Activated CD8-positive, alpha-beta memory T cell treated with anti-CD3 and anti-CD28 coated beads for 24 hours (primary cell): ENCODE measurements around the gene PLCE1.

ENCODE experiments used
- DNase-seq: peaks from one replicate; pipeline ENCODE4 v3.0.0-alpha.2; 2020

The PLCE1 gene

DNA sequence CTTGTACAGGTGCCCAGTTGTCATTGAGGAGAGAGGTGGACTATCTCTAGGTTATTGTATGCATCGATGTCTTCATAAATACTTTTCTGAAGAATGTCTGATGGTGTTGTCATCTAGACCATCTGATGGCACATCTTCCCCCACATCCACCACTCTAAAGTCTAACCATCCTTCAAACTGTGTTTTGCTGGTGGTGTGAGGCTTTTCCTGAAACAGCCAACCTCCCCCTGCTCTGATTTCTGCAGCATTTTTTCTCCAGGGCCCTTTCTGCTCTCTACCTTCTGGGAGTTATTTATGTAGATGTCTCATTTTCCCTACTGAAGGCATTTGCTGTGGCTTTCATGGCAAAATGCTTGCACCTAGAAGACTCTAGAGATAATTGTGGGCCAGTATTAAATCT is 1.5 kb downstream of the PLCE1 start:
- no peak for DNase-seq

DNA sequence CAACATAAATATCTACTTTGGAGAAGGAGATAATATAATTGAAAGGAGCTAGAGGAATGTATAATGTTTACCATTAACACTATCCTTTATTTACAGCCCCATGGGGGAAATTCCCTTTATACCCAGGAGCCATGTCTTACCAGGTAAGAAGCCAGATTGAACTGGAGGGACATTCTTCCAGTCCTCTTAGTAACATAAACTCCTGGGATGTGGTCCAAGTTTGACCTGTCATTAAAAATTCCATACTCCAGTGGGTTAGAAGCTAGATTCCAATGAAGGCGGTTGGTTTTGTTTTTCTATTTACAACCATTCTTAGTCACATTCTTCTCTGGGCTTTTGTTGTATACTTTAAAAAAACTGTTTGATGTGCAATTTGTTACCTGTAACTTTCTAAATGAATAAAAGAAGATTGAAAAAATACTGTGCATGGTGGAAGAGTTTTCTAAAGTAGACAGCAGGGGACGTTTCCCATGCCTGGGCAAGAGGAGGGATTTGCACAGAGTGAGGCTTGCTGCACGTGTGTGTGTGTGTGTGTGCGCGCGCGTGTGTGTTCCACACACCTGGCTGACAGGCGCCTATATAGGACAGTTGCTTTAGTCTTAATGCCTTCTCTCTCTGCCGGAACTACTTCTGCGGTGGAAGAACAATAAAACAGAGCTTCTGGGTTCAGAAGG is 2.0 kb downstream of the PLCE1 start:
- no peak for DNase-seq

DNA sequence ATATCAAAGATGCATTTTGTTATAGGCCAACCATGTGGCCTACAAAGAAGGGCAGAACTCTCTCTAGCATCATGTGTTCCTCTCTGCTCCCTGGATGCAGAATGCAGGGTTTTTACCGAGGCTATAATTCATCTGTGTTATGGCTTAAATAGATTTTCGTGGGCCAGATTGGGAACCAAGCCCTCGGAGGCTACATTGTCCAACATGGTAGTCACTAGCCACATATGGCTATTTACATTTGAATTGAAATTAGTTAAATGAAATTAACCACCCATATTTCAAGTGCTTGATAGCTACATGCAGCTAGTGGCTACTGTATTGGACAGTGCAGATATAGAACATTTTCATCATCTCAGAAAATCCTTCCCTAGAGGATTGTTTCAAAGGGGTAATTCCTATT is 2.8 kb downstream of the PLCE1 start:
- no peak for DNase-seq

DNA sequence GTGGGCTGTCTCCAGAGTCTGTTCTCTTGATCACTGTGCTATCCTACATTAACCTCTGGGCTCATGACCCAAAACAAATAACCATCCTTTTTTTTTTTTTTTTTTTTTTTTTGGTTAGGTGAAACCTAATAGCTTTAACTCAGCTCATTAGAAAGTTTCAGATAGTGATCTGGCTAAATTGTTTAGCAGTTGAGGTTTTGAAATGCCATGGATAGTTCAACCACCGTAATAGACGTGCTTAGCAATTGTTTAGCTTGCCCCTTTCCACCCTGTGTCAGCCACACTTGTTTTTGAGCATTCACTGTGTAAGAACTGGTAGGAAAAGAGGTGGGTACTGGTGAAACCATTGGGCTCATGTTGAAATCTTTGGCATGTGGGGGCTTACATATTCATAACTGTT is 3.8 kb downstream of the PLCE1 start:
- DNase-seq = no peak

DNA sequence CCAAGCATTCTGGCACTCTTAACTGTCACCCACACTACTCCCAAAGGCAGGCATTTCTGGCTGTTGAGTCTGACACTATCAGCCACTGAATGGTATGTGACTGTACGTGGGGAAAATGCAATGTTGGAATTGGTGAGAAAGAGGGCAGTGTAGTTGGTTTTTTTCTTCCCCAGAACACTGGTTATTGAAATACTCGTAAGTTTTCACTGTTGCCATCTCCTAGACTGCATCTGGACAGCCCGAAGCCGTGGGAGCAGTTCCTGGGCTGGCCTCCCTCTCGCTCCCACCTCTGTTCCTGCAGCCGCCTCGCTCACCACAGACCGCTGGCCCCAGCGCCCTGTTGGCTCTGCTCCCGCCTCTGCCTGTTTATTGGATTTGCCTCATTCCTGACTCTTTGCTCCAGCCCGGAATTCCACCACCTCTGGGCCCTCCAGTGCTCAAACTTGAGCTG is 5.7 kb downstream of the PLCE1 start:
- no peak for DNase-seq

DNA sequence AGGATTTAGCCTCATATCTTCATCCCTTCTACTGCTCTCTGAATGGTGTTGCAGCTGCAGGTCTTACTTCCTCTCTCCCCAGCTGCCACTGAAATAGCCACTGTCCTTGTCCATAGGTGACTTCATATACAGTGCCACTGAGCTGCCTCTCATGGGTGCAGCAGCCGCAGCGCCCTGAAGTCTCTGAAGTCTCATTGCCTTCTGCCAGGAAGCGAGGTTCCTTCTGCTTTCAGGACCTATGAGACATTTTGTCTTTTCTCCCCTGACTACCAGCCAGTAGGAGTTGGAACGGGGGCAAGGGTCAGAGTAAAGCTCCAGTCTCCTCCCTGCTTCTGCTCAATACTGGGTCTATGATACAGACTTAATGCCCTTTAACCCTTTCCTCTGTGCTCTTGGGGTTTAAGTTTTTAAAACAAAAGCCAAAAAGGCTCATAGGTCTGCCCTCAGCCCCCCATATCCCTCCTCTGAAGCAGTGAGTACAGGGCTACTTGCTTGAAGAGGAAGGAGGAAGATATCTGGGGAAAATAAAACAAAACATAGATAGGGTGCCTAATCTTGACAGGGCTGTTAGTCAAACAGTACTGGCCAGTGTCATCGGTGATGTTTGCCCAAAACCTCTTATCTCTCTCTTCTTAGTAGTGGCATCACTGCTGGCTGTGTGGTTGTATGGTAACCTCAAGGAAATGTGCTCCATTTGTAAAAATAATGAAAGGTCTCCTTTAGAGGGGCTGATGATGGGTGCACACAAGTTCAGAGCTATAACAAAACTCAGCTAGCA is 7.1 kb downstream of the PLCE1 start:
- no peak for DNase-seq

DNA sequence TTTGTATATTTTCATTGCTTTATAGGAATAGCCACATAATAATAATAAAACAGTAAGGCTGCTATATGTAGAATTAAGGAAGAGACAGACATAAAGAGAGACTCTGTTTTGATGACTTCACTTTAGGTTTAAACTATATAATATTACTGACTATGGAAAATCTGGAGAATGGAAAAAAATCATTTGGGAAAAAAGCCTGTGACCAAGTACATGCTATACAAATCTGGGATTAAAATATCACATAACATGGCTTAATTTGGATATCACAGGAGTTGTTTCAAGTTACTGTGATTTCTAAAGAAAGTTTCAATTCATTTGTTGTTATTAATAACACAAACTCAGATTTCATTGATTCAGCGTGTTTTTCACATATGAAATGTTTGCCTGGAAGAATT is 7.7 kb downstream of the PLCE1 start:
- DNase-seq = no peak

DNA sequence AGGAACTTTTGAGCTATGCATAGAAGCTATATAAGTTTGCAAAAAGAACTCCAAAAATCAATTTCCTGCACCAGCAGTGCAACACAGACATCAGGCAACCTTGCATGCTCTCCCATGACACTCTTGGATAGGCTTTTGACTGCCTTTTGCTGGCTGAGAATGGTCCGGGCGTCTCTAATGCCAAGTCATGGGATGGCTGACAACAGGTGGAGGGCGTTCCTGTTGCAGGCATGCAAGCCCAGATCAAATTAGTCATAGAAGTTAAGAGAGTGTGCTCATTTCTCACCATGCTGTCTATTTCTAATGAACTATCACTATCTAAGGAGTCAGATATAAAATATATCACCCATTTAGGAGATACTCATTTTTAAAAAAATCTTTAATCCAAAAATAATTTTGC is 8.4 kb downstream of the PLCE1 start:
- no peak for DNase-seq

DNA sequence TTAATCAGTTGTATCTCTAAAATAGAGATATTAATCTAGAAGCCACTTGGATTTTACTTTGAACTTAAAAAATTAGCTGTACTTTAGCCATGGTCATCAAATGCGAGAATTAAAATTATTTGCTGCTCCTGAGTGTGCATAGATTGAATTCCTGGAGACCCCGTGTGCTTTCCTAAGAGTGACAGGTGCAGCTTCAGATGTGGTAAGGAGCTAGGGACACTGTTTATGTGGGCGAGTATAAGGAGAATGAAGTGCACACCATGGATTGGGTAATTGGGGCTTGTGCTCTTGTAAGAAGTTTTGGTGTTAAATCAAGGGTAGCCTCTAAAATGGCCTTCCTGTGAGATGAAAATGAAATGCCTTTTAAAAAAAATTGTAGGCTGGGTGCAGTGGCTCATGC is 9.8 kb downstream of the PLCE1 start:
- no peak for DNase-seq

DNA sequence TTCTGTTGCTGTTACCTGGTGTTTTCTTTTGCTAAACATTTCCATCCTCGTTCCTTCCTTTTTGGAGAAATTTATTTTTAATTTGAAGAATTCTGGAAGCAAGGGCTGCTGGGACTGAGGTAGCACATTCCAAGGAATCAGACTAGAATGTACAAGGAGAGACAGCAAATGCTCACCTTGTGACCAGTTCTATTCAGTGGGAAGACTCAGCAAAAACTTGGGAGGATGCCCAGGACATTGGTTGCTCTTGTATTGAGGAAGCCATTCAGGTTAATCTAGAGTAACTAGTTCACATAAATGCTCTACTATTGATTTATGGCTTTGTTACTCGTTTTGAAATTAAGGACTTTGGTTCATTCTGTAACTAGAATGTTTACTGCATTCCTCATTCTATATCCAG is 11.3 kb downstream of the PLCE1 start:
- DNase-seq = no peak

DNA sequence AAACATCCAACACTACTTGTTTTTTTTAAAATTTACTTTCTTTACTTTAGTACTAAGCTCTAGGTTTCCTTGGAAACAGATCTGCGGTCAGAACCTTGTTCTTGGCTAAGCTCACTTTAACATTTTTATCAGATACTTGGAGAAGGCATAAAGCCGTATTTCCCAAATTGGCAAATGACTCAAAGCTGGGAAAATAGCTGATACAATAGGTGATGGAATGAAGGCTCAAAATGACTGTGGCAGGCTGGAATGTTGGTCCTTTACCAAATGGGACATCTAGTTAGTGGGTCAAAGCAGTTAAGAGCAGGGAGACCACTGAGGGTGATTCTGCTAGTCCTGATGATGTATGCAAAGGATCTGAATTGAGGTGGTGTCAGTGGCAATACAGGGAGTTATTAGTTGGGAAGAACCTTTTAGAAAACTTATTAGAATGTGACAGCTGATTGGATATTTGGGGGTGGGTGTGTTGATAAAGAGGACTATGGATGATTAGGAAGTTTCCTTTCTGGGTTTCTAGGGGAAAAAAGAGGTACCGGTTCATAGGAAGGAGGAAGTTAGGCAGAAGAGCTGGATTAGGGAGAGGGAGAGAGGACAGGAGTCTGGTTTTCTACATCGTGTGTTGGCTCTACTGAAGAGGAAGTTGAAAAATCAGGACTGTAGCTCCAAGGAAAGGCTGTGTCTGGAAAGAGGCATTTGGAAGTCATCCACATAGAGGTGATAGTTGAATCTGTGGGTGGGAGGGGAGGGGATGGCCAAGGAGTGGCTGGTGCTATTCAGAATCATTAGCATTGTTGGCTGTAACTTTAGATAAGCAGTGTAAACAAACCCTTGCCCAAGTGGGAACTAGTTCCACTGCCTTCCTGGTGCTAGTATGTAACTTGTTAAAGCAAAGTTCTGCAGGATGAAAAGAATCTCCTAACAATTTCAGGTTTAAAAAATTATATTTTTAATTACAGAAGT is 13.1 kb downstream of the PLCE1 start:
- DNase-seq = no peak

DNA sequence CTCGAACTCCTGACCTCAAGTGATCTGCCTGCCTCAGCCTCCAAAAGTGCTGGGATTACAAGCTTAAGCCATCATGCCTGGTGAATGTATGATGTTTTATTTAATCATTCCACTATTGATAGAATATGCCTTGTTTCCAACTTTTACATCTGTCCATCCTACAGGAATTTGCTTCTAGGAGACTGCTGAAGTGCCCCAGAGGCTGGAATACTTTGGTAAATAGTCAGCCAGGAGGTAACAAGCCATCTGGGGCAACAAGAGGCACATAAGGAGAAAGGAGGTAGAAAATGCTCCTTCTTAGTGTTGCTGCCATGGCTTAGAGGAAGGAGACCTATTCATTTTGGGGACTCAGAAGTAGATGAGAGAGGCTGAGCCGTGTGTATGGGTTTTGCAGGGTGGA is 14.8 kb downstream of the PLCE1 start:
- DNase-seq = no peak

DNA sequence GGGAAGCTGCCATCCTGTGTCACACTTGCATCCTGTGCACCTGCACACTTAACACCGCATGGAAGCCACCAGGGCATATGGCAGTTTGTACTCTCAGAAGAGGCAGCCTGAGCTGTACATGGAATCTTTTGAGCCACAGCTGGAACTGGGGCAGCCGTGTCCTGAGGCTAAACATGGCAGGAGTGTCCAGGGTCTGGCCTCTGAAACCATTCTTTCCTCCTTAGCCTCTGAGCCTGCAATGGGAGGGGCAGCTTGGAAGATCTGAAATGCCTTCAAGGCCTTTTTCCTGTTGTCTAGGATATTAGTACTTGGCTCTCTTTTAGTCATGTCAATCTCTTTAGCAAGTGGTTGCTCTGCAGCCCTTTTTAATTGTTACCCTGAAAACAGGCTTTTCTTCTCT is 16.4 kb downstream of the PLCE1 start:
- DNase-seq = no peak

DNA sequence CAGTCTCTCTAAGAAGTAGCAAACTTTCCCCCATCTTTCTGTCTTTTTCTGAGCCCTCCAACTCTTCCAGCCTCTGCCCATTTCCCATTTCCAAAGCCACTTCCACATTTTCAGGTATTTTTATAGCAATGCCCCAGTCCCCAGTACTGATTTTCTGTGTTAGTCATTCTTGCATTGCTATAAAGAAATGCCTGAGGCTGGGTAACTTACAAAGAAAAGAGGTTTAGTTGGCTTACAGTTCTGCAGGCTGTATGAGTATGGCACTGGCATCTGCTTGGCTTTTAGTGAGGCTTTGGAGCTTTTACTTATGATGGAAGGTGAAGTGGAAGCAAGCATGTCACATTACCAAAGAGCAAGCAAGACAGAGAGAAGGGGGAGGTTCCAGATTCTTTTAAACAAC is 17.2 kb downstream of the PLCE1 start:
- DNase-seq = no peak

DNA sequence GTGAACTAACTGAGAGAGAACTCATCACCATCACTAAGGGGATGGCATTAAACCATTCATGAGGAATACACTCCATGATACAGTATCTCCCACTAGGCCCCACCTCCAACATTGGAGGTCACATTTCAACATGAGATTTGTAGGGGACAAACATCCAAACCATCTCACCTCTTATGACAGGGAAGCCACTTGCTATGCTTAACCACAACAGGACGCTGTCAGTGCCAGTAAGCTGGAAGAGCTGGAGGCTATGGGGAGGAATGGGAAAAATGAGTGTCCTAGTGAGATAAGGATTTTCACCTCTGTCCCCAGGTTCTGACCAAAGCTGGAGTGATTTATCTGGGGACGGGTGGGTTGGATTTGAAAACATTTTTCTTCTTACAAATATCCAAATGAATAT is 17.6 kb downstream of the PLCE1 start:
- no peak for DNase-seq

DNA sequence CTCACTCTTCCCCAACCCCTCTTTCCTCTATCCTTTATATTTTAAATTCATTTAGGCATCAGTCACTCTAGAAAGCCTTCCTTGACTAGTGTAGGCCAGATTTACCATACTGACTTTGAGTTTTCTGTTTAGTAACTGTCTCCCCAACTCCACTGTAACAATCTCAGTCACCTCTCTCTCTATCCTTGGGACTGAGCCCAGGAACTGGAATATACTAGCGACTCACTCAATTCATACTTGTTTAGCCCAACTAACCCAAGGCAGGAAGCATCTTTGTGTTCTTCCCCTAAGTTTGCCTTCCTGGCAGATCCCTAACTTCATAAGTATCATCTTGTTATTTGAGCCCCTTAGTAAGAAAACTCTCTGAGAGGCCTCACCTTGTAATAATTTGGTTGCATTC is 19.1 kb downstream of the PLCE1 start:
- no peak for DNase-seq

DNA sequence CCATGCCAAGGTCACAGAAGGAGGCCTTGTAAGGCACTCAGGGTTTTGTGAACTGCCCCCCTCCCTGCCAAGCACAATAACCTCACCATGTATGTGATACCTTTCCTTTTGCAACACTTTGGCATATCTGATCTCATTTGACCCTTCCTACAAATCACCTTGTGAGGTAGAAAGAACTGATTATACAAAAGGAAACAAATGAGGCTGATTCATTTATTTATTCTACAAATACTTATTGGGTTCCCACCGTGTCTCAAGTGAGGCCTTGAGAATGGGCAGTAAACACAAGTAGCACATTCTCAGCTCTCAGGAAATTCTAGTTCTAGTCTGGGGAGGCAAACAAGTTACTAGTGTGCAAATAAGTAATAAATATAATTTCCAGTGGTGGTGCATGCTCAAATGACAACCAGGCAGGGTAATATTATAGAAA is 19.6 kb downstream of the PLCE1 start:
- no peak for DNase-seq

DNA sequence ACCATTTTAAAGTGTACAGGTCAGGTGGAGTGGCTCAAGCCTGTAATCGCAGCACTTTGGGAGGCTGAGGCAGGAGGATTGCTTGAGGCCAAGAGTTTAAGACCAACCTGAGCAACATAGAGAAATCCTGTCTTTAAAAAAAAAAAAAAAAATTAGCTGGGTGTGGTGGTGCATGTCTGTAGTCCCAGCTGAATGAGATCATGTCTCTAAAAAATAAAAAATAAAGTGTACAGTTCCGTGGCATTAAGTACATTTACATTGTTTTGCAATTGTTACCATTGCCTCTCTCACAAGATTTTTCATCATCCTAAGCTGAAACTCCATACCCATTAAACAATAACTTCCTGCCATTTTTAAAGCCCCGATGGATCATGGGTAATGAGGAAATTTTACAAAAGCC is 20.6 kb downstream of the PLCE1 start:
- no peak for DNase-seq

DNA sequence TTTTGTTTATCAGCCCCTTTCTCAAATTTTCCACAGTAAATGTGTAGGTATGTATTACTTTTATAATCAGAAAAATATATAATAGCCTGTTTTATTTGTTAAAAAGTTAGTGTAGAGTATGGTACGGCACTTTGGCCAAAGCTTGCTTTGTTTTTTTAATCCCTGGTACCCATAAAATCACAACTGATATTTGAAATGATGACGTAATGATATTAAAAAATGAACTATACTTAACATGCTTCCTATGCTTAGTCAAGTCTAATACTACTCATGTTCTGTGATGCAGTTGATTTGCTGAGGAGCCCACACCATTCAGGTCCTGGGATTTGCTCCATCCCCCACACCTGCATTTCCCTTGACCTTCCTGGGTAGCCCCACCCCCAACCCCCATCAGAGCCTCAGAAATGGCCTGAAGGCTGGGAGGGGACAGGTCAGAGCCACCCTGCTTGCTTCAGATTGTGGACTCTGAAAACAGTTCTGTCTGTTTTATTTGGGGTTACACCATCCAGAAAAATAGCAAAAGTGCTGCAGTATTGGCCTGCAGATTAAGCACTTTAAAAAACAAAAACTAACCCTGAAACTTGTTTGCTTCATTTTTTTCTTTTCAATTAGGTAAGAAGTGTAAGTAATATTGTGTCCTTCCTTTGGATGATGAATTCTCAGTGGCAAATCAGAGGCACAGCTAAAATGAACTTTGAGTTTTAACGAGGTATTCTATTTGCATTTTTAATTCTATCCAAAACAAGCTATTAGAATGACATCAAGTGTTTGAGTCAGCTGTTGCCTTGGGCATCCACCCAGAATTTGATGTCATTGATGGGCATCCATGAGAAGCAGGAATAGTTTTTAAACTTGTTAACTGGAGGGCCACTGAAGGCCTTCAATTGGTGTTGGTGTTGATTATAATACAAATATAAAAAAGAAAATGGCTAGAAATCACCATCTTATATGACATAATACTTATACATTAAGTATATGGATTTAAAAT is 23.3 kb downstream of the PLCE1 start:
- DNase-seq = no peak

DNA sequence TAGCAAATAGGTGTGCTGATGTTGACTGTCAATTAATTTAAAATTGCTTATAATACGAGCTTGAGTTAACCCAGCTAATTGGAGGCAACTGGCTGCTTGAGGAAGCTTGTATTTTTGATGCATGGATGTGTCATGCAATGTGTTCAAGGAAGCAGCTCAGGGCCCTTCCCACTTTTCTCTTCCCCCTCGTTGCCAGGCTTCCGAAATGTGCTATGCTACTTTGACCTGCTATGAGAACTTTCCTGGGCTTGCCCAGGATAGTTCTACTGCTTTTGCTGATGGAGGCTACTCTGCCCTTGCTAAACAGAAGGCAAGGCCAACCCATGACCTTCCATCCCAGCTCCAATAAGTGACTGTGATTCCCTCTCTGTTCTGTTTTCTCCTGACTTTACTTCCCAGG is 24.4 kb downstream of the PLCE1 start:
- no peak for DNase-seq

DNA sequence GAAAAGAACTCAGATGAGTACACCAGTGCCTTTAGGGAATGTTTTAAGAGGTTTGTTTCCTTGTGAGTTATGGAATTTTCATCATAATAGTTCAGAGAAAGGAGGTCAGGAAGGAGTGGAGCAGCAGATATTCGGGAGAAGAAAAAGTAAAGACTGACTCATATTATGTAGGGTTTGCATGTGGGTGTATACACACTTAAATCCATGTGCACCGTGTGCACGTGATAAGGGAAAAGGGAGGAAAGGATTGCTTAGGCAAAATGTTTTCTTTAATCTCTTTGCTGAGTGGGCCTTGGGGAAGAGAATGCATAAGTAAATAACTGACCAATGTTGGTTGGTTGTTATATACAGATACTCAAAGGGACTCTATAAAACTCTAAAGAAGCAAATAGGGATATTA is 30.2 kb downstream of the PLCE1 start:
- DNase-seq = no peak

DNA sequence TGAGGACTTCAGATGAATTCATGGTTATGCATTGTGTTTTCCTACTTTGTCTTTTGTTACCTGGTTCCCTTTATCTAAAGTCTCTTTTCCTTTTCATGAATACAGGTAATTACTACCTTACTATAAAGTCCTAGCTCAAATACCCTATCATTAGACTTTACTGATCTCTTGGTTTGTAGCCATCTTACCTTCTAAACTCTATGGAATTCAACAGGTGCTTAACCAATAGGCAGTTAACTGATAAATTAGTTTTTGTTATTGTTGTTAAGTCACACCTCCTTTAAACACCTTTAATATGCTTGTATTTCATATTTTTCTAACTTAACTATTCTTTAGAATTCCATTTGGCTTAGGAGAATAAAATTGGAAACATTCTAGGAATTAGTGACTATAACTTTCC is 30.7 kb downstream of the PLCE1 start:
- no peak for DNase-seq
